Endothelial cell of umbilical vein (primary cell): ENCODE measurements around the gene CTAGE9. TPM values are rescaled to one million over a fixed set of nuclear protein-coding genes. Genes with fewer than 3 reads are reported as not detected.

Source experiments
- BruUV-seq: library from RNA; stranded (reverse); fragments of 400-500 nt; replicated peaks from 2 replicates; lab custom pipeline; 2021; lab: Mats Ljungman, UMichigan
- CTCF ChIA-PET: fragments of 300-600, 350-600 bp; sonication (Branson Sonifier 250); formaldehyde crosslinking; loops from one replicate; lab custom pipeline; 2021; ENCODE audit warnings: antibody characterized with exemption, inconsistent platforms; lab: Charles Lee
- POLR2A ChIA-PET: fragments of 300-600, 350-600 bp; sonication (Branson Sonifier 250); formaldehyde crosslinking; loops from one replicate; lab custom pipeline; 2021; ENCODE audit warnings: antibody characterized with exemption, inconsistent platforms; lab: Charles Lee
- DNase-seq: peaks from one replicate; pipeline ENCODE4 v3.0.0-alpha.2; 2011; ENCODE audit warnings: low read depth, low spot score
- FAIRE-seq: peaks from 2 replicates; lab custom pipeline; 2011; peaks lifted over from hg19 to GRCh38; lab: Jason Lieb, UNC
- H2AFZ ChIP-seq: 2 replicates; pipeline ENCODE4 v1.6.0; 2012; ENCODE audit warnings: low read depth, low read length, control low read depth, inconsistent platforms
- H3K27ac ChIP-seq: 2 replicates; pipeline ENCODE4 v1.5.1; 2011; ENCODE audit warnings: low read depth, mild to moderate bottlenecking, control low read depth, low read length, moderate library complexity; ENCODE audit not compliant: insufficient read depth
- H3K27me3 ChIP-seq, 2 experiments: 2 replicates each; pipeline versions ENCODE4 v1.6.0 to v1.6.1; 2011; ENCODE audit warnings: low read length in 2 of 2, mixed read lengths in 1 of 2; ENCODE audit not compliant: control insufficient read depth in 2 of 2, insufficient read depth in 2 of 2
- H3K36me3 ChIP-seq, 2 experiments: 2 replicates in 1 of 2; 3 replicates in 1 of 2; pipeline ENCODE4 v1.5.1; 2011; ENCODE audit warnings: low read length in 2 of 2, mild to moderate bottlenecking in 1 of 2, moderate library complexity in 1 of 2; ENCODE audit not compliant: control insufficient read depth in 2 of 2, insufficient read depth in 2 of 2; ENCODE audit errors: extremely low read depth in 1 of 2
- H3K4me1 ChIP-seq: 3 replicates; pipeline ENCODE4 v1.5.1; 2011; ENCODE audit warnings: mild to moderate bottlenecking, low read length; ENCODE audit not compliant: control insufficient read depth, insufficient read depth; ENCODE audit errors: extremely low read depth
- H3K4me2 ChIP-seq: 2 replicates; pipeline ENCODE4 v1.6.1; 2011; ENCODE audit warnings: low read length, control low read depth, mixed read lengths; ENCODE audit not compliant: insufficient read depth
- H3K4me3 ChIP-seq, 3 experiments: fragments of 200-600 bp in 1 of 3; sonication (generic), shearing (Covaris generic) in 1 of 3; replicated peaks in 1 of 3; 2 replicates each; pipeline ENCODE4 v1.5.1; 2011 to 2016; ENCODE audit warnings: control low read depth in 3 of 3, low read length in 3 of 3, mild to moderate bottlenecking in 2 of 3, inconsistent platforms in 1 of 3, low read depth in 1 of 3, moderate library complexity in 1 of 3; ENCODE audit not compliant: insufficient read depth in 1 of 3
- H3K79me2 ChIP-seq: 2 replicates; pipeline ENCODE4 v1.6.0; 2012; ENCODE audit warnings: low read length, inconsistent platforms; ENCODE audit not compliant: control insufficient read depth, insufficient read depth
- H3K9ac ChIP-seq: replicated peaks from 2 replicates; pipeline ENCODE3; 2011; ENCODE audit warnings: low read length, control low read depth; ENCODE audit not compliant: insufficient read depth; ENCODE audit errors: extremely low read depth
- H3K9me1 ChIP-seq: replicated peaks from 3 replicates; pipeline ENCODE4 v1.6.0; 2011; ENCODE audit warnings: mild to moderate bottlenecking, low read length; ENCODE audit not compliant: control insufficient read depth, insufficient read depth; ENCODE audit errors: extremely low read depth
- H3K9me3 ChIP-seq: replicated peaks from 2 replicates; pipeline ENCODE4 v1.5.1; 2012; ENCODE audit warnings: low read length, inconsistent platforms; ENCODE audit not compliant: control insufficient read depth, insufficient read depth
- H4K20me1 ChIP-seq: replicated peaks from 2 replicates; pipeline ENCODE3; 2011; ENCODE audit warnings: mild to moderate bottlenecking, low read length; ENCODE audit not compliant: control insufficient read depth, insufficient read depth; ENCODE audit errors: extremely low read depth
- CTCF ChIP-seq, 2 donors: IDR thresholded peaks; 1 replicate in 1 of 2; 2 replicates in 1 of 2; pipeline ENCODE4 v1.5.1; 2011; ENCODE audit warnings: low read length in 2 of 2, mild to moderate bottlenecking in 2 of 2, moderate library complexity in 2 of 2, control low read depth in 1 of 2, inconsistent platforms in 1 of 2, low read depth in 1 of 2; ENCODE audit not compliant: insufficient read depth in 1 of 2; ENCODE audit errors: extremely low read depth in 1 of 2
- EZH2 ChIP-seq: IDR thresholded peaks from 2 replicates; pipeline ENCODE4 v1.6.1; 2012; ENCODE audit warnings: borderline replicate concordance, low read depth, mild to moderate bottlenecking, moderate library complexity, low read length, inconsistent platforms; ENCODE audit not compliant: severe bottlenecking
- FOS ChIP-seq: IDR thresholded peaks from 2 replicates; pipeline ENCODE4 v1.6.1; 2011; ENCODE audit warnings: mild to moderate bottlenecking, low read length, moderate library complexity, borderline replicate concordance; ENCODE audit not compliant: insufficient read depth
- GATA2 ChIP-seq: IDR thresholded peaks from 2 replicates; pipeline ENCODE4 v1.7.0; 2011; ENCODE audit warnings: low read depth, mild to moderate bottlenecking, moderate library complexity, mixed read lengths, low read length; ENCODE audit not compliant: insufficient read length, insufficient read depth
- JUN ChIP-seq: IDR thresholded peaks from 2 replicates; pipeline ENCODE4 v1.6.1; 2011; ENCODE audit warnings: borderline replicate concordance, low read depth; ENCODE audit not compliant: insufficient read length, insufficient read depth
- MYC ChIP-seq: IDR thresholded peaks from one replicate; pipeline ENCODE4 v1.6.1; 2011; ENCODE audit warnings: mild to moderate bottlenecking, low read depth, low read length
- POLR2A ChIP-seq: IDR thresholded peaks from 2 replicates; pipeline ENCODE4 v1.6.1; 2012; ENCODE audit warnings: low read depth, mild to moderate bottlenecking, control low read depth, low read length
- POLR2AphosphoS5 ChIP-seq: IDR thresholded peaks from 2 replicates; pipeline ENCODE4 v1.6.1; 2012; ENCODE audit warnings: low read depth, mild to moderate bottlenecking, control low read depth, low read length, moderate library complexity; ENCODE audit not compliant: insufficient read depth
- dilution Hi-C: fragments of 300-500 bp; cut with MboI; formaldehyde crosslinking; loops from one replicate; pipeline ENCODE4 v1.15.0; 2019; ENCODE audit warnings: low sequenced_read_pairs; ENCODE audit not compliant: extremely low pct_ligation_motif_present
- intact Hi-C: fragments of 100-400 bp; cut with micrococcal nuclease; formaldehyde crosslinking; loops from one replicate; pipeline ENCODE4 v1.10.0; 2022
- polyA plus RNA-seq, 4 experiments: library from polyadenylated mRNA; depleted of rRNA in 3 of 4; stranded (reverse) in 3 of 4; unstranded in 1 of 4; fragments of >200 nt; gene quantifications; 2 replicates each; pipeline versions ENCODE4 v1.2.1 to v1.2.3, GENCODE V29; 2011 to 2012; ENCODE audit warnings: missing spikeins in 1 of 4
- total RNA-seq: library from RNA; stranded (reverse); gene quantifications from 2 replicates; pipeline ENCODE4 v1.2.3, GENCODE V29; 2021
- TF ChIP-seq, protein P1 (sequence below): IDR thresholded peaks from 2 replicates; pipeline ENCODE4 v1.6.1; 2011; ENCODE audit not compliant: insufficient read depth, insufficient read length

CTAGE9 gene
- total and polyA plus RNA-seq, 2 donors (not counting 3 experiments of a cell fraction or from before 2014, with no cell fraction given), result not detected

- Histone ChIP-seq H3K27me3 (no peaks in the 10 kb centered on the region), H3K4me2 (no peak overlapping the region), H3K27ac (no peak overlapping the region), H3K36me3 (no peaks in the 10 kb centered on the region), H3K9ac (no peak overlapping the region), H3K9me1 (no peaks in the 10 kb centered on the region), H3K79me2 (no peaks in the 10 kb centered on the region), H4K20me1 (no peaks in the 10 kb centered on the region), H3K4me1 (no peaks in the 10 kb centered on the region), H3K4me3 (no peak overlapping the region), H2AFZ (no peak overlapping the region), H3K9me3 (no peaks in the 10 kb centered on the region)
- POLR2A ChIA-PET, result no interaction called here
- BruUV-seq, result no TSS peak
- intact Hi-C loops (no loop called here), dilution Hi-C loops (no loop called here)
- no peak for DNase-seq
- FAIRE-seq, result no peak
- TF ChIP-seq JUN (no peak), POLR2A (no peak), EZH2 (no peak), GATA2 (no peak), FOS (no peak), CTCF (IDR thresholded peaks at IDR 0.05; ENCODE audit: extremely low read depth in 1 of 2, insufficient read depth in 1 of 2, low read depth in 1 of 2, low read length in 2 of 2) (no peak), MYC (no peak), POLR2AphosphoS5 (no peak)
- TF ChIP-seq, protein P1, sequence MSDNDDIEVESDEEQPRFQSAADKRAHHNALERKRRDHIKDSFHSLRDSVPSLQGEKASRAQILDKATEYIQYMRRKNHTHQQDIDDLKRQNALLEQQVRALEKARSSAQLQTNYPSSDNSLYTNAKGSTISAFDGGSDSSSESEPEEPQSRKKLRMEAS, result no peak
- CTCF ChIA-PET, result interaction anchor here (2.4 kb wide), 1 partner anchor 35 kb away, joined by 15 read pairs; no protein-coding TSS in a partner anchor
Measured at GRCh38 chr6:131729550-131729949, 18.7 kb upstream of the CTAGE9 start.
